D341Med (cell line): Measurements from ENCODE around the gene C1QTNF2.

ENCODE experiments used
- DNase-seq: peaks from one replicate; pipeline ENCODE4 v3.0.0; 2012; ENCODE audit warnings: low spot score

Gene C1QTNF2

GRCh38 chr5:160375166-160375565, 4.7 kb upstream of the C1QTNF2 start:
- no peak for DNase-seq

DNA sequence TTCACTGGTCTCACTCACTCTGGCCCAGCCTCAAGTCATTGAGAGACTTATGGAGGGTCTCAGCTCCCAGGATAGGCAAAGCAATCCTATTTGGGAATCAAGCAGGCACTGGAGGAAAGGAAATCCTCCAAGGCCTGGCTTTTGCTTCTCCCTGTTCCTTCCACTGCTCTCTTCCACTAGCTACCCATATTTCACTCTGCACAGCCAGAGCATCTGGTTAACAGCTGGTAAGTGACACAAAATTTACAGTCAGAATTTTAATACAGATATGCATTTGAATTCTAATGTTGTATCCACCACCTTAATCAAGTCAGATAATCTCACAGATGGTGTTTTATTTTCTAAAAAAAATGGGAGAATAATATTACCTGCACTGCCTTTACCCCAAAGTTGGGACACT, 868 bp upstream of the C1QTNF2 start:
- no peak for DNase-seq

GRCh38 chr5:160370713-160371034, 248 bp upstream of the C1QTNF2 start:
- DNase-seq: no peak

DNA sequence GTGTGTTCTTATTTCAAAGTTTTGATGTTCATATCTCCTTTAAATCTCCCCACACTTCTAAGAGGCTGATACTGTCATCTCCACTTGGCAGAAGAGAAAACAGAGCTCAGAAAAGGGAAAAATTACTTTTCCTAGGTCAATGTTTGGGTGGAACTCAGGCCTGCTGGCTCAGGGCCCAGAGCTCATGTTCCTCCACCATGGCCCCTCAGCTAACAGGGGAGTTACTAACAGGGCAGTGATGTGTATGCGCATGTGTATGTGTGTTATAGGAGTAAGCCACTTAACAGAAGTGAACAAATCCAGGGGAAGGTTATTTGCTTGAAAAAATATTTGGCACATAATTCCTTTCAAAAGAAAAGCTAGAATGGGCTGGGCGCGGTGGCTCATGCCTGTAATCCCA, 2.5 kb downstream of the C1QTNF2 start:
- DNase-seq: no peak

- no peak for DNase-seq
These were observed 3.2 kb downstream of the C1QTNF2 start for GRCh38 chr5:160367261-160367660.

GRCh38 chr5:160366230-160366629, 4.2 kb downstream of the C1QTNF2 start:
- no peak for DNase-seq

DNA sequence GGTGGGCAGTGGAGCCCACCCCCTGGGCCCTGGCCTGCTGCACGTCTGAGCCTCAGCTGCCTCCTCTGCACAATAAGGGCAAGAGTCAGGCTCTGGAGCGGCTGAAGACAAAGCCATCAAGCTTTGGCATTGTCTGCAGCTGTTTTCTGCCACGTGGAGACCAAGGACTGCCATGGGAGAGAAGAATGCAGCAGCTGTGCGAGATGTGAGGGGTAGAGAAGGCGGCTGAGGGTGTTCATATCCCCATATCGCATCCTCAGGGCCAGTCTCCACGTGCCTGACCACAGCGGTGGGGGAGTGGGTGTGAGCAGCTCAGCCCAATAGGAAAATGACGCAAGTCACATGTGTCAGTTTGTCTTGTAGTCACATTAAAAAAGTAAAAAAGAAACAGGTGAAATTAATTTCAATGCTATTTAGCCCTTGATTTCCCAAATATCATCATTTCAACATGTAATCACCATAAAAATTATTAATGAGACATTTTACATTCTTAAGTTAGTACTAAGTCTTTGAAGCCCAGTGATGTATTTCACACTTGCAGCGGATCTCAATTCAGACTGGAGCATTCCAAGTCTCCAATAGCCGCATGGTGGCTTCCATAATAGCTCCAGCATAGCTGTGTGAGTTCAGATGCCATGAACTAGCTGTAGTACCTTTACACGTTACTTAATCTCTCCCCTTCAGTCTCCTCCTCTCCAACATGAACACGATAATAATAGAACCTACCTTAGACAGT, 6.6 kb downstream of the C1QTNF2 start:
- no peak for DNase-seq

DNA sequence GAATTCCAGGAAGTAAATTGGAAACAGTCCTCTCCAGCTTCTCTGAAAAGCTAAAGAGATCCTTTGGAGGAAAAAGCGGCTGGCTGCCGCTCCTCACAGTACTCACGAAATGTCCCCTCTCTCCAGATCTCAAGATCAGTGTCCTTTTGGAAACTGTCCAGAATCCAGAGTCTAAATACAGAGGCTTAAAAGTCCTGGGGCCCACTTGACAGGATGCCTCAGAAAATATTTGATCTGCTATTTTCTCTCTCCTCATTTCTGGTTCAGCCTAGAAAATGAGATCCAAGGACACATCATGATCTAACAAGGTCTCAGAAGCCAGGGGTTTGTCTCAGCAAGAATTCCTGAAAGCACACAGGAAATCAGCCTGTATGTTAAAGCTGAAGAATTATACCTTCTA, 7.2 kb downstream of the C1QTNF2 start:
- no peak for DNase-seq

GRCh38 chr5:160361624-160362228, 8.7 kb downstream of the C1QTNF2 start:
- DNase-seq: no peak

DNA sequence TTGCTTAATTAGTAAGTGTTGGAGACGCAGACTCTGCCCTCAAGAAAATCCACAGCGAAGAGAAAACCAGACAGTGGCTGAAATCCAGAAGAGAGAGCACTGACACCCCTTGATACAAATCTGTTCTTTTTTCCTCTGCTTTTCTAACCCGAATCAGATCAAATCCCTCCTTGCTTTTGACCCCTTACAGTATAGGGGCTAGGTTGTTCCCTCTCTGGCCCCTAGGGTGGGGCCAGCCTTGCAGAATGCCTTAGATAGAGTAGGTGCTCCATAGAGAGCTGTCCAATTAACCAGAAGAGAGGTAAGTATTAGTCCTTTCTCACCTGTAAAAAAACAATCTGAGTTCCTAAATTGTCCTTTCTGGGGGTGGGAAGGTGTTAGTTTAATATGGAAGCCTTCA, 10.1 kb downstream of the C1QTNF2 start:
- DNase-seq: no peak

- DNase-seq: no peak
These were observed 10.6 kb downstream of the C1QTNF2 start for GRCh38 chr5:160359816-160360215.

DNA sequence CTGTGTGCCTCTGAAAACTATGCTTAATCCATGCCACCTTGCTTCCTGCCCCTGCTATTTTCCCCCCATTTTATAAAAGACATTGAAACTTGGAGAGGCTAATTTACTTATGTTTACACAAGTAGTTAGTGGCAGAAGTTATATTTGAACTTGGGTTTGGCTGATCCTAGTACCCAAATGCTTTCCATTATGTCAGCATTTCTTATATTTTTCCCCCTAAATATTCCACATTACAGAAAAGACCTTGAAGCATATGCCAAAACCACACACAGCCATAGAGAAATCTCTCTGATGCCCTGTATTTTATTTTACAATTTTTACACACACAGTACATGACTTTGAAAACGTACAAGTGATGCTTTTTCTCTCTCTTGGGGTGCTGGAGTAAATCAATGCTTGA, 11.2 kb downstream of the C1QTNF2 start:
- DNase-seq: no peak

- DNase-seq: no peak
These were observed 12.5 kb downstream of the C1QTNF2 start for GRCh38 chr5:160357861-160358411.

GRCh38 chr5:160357394-160357793, 13.0 kb downstream of the C1QTNF2 start:
- DNase-seq: no peak

DNA sequence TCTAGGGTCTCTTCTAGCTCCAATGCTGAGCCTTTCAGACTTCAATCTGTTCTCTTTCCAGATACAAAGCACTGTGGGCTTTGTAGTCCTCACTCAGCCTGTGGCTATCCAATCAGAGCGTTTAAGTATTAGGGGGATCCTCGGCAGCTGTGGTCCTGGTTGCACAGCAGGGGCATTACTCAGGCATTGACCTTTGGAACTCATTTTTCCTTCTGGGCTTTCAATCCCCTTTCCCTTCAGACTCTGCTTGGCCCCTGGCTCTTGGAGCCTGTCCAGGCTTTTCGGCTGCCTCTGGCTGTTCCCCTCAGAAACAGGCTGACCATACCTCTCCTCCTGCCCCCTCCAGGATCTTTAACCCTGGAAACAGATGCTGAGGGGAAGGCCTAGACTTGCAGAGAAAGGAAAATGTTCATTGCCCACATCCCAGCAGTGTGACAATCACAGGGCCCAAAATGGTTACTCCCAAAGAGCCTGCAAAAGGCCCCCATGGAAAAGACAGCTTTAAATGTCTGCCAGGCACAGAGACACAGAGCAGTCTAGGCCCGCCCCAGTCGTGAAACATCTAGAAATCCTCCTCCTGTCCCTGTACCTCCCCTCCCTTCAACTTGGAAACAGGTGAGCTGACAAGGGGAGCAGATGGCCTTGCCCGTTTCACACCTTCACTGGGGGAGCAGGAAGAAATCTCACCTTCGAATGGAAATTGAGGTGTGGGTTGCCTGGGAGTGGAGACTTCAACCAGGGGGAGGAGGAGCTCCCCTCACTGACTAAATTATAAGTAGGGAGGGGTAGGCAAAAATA, 13.7 kb downstream of the C1QTNF2 start:
- DNase-seq: no peak

- DNase-seq: no peak
These were observed 15.8 kb downstream of the C1QTNF2 start for GRCh38 chr5:160354666-160355065.

GRCh38 chr5:160353379-160353778, 17.0 kb downstream of the C1QTNF2 start:
- no peak for DNase-seq

DNA sequence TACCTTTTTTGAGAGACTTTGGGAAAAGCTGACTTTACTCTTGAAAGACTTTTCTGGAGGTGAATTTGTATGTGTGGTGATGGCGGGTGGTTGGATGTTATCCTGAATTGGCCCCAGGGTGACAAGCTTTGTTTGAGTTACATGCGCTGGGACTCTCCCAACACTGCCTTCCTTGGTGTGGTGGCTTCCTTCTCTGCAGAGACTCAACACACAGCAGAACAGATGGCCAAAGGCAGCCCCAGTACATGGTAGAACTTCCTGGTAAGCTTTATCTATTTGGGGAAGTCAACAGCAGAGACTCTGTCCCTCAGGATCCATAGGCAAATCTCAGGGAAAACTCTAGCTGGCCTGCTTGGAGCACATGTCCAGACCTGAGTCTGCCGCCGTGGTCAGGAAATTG, 18.1 kb downstream of the C1QTNF2 start:
- no peak for DNase-seq

DNA sequence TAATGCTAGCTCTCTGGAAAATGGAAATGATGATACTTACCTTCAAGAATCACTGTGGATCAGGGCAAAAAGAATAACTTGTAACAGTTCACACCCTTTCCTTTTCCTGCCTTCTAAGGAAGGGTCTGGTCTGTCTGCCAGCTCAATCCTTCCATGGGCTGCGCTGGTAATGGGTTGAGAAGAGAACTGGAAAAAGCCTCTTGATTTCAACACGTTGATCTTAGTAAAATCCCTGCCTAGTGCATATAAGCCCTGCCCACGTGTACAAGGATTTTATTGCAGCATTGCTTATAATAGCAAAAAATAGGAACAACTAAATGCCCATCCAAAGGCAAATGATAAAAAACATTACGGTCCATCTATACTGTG, 20.5 kb downstream of the C1QTNF2 start:
- DNase-seq: no peak

DNA sequence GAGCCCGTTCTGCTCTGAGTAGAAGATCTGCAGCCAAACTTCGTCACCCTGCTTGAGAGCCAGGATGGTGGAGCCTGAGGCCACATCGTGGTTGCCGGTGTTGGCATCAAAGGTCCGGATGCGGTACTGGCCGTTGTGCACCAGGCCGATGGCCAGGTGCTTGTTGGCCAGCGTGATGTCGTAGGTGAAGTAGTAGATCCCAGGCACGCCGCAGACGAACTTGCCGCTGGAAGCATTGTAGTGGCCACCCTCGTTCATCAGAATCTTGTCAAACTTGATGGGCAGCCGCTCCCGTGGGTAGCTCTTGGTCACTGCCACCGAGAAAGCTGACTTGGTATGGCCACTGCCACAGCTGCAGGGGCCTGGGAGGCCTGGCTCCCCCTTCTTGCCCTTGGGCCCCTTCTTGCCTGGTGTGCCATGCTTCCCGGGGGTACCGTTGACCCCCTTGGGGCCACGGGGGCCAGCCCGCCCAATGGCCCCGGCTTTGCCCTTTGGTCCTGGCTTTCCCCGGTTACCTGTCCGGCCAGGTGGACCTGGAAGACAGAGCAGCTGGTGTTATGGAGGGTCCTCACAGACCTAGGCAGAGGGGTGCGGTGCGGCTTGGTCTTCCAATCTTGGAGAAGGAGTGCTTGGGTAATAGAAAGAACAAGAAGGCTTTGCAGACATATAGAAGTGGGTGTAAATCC, 21.0 kb downstream of the C1QTNF2 start:
- no peak for DNase-seq

- no peak for DNase-seq
These were observed 22.3 kb downstream of the C1QTNF2 start for GRCh38 chr5:160348080-160348479.

DNA sequence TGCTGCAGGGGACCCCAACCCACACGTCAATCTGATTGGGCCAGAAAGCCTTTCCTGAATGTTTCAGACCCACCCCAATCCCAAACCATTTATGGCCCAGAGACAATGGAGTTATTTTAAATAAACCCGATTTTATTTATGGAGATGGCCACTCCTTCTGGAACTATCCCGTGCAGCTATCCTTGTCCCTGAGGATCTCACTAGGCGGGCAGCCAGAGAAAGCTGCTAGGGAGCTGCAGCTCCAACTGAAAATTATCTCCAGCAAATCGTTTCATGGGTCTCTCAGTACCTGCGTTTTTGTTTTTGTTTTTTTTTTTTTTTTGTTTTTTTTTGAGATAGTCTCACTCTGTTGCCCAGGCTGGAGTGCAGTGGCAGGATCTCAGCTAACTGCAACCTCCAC, 23.0 kb downstream of the C1QTNF2 start:
- no peak for DNase-seq
